RWPE2 (cell line): ENCODE measurements around the gene STAT5A.

Experiments used
- ATAC-seq: fragments of 200-7000 bp; cut with Tn5 transposase; 3 replicates; pipeline ENCODE4 v1.9.1; 2021; ENCODE audit warnings: low read depth
- DNase-seq: peaks from one replicate; pipeline ENCODE4 v3.0.0-alpha.2; 2020; ENCODE audit warnings: low spot score
- H3K27ac ChIP-seq: fragments of 450-650 bp; 2 replicates; pipeline ENCODE4 v1.5.1; 2017; ENCODE audit warnings: mild to moderate bottlenecking; ENCODE audit not compliant: poor library complexity, severe bottlenecking
- H3K27me3 ChIP-seq: fragments of 250-450 bp; sonication (Bioruptor Pico); 2 replicates; pipeline ENCODE4 v1.5.1; 2021; ENCODE audit warnings: mild to moderate bottlenecking, moderate library complexity; ENCODE audit not compliant: insufficient read depth, poor library complexity, severe bottlenecking
- H3K36me3 ChIP-seq: fragments of 250-450 bp; sonication (Bioruptor Pico); 2 replicates; pipeline ENCODE4 v1.5.1; 2020; ENCODE audit warnings: low read depth, mild to moderate bottlenecking, moderate library complexity
- H3K4me1 ChIP-seq: fragments of 250-450 bp; sonication (Bioruptor Pico); 2 replicates; pipeline ENCODE4 v1.5.1; 2021; ENCODE audit warnings: mild to moderate bottlenecking, moderate library complexity; ENCODE audit not compliant: insufficient read depth, poor library complexity, severe bottlenecking
- H3K4me3 ChIP-seq: fragments of 250-450 bp; sonication (Bioruptor Pico); 2 replicates; pipeline ENCODE4 v1.5.1; 2021; ENCODE audit warnings: mild to moderate bottlenecking, moderate library complexity; ENCODE audit not compliant: severe bottlenecking
- H3K9me3 ChIP-seq: fragments of 250-450 bp; sonication (Bioruptor Pico); 2 replicates; pipeline ENCODE4 v1.5.1; 2021; ENCODE audit warnings: mild to moderate bottlenecking, moderate library complexity; ENCODE audit not compliant: severe bottlenecking
- TF ChIP-seq, protein P1 (sequence below): fragments of 450-650 bp; IDR thresholded peaks from one replicate; pipeline ENCODE4 v1.5.1; 2017; ENCODE audit warnings: mild to moderate bottlenecking, moderate library complexity; ENCODE audit not compliant: poor library complexity, severe bottlenecking

Gene STAT5A

DNA sequence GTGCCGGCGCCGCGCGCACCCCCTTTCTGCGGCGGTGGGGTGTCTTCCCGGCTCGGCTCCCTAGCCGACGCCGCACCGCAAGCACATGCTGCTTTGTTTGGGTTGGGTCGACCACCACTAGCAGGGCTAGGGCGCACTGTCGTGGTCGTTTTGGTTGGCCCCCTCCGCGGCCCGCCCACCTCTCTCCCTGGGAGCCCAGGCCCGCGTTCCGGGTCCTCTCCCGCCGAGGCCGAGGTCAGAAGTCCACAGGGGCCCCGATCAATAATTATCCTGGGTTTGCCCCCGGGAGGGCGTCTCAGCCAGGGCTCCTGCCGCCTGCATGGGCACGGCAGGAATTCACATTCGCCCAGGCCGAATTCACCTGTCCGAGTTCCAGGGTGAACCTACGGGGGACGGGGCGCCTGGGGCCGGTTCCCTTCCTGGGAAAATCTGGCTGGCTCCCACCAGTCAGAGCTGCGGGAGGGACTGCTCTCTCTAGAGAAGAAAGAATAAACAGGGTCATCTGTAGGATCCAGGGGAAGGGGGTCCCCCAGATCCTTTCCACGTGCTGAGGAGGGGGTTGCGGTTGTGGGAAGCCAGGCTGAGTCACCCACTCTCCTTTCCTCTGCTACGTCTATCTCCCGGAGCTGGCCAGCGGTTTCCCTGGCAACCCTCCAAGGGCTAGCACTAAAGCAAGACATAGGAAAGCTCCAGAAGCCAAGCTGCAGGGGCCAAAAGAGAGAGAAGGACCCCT lies 11.5 kb upstream of the STAT5A start:
- Histone ChIP-seq H3K27me3 (no peaks in the 10 kb centered on the region), H3K9me3 (no peaks in the 10 kb centered on the region), H3K4me1 (peaks cover 14% of the 10 kb centered on the region), H3K4me3 (peak overlapping the region; percentile 99), H3K36me3 (no peaks in the 10 kb centered on the region), H3K27ac (peak overlapping the region; percentile 60)
- ATAC-seq (peak; percentile 69), DNase-seq (no peak)
- TF ChIP-seq, protein P1, sequence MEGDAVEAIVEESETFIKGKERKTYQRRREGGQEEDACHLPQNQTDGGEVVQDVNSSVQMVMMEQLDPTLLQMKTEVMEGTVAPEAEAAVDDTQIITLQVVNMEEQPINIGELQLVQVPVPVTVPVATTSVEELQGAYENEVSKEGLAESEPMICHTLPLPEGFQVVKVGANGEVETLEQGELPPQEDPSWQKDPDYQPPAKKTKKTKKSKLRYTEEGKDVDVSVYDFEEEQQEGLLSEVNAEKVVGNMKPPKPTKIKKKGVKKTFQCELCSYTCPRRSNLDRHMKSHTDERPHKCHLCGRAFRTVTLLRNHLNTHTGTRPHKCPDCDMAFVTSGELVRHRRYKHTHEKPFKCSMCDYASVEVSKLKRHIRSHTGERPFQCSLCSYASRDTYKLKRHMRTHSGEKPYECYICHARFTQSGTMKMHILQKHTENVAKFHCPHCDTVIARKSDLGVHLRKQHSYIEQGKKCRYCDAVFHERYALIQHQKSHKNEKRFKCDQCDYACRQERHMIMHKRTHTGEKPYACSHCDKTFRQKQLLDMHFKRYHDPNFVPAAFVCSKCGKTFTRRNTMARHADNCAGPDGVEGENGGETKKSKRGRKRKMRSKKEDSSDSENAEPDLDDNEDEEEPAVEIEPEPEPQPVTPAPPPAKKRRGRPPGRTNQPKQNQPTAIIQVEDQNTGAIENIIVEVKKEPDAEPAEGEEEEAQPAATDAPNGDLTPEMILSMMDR: no peak

DNA sequence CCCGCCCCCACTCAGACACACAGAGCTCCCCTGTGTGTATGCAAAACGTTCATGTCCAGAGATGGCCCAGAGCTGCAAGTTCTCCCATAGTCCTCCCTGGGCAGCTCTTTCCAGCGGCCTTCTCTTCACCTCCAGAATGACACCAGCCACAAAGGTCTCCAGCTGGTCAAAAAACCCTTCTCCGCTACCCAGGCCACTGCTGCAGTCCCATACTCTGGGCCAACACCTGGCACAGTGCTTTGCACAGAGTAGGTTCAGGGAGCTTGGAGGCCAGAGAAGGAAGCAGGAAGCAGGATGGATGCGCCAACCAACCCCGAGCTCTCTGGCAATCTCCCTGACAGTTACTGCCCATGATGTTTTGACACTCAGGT lies 11.0 kb upstream of the STAT5A start:
- ATAC-seq (no peak), DNase-seq (no peak)
- H3K27me3 ChIP-seq: no peaks in the 10 kb centered on the region
- no peak overlapping the region for H3K27ac ChIP-seq
- no peaks in the 10 kb centered on the region for H3K9me3 ChIP-seq
- no peak overlapping the region for H3K4me3 ChIP-seq
- peaks cover 14% of the 10 kb centered on the region for H3K4me1 ChIP-seq
- TF ChIP-seq, protein P1: no peak
- H3K36me3 ChIP-seq: no peaks in the 10 kb centered on the region

DNA sequence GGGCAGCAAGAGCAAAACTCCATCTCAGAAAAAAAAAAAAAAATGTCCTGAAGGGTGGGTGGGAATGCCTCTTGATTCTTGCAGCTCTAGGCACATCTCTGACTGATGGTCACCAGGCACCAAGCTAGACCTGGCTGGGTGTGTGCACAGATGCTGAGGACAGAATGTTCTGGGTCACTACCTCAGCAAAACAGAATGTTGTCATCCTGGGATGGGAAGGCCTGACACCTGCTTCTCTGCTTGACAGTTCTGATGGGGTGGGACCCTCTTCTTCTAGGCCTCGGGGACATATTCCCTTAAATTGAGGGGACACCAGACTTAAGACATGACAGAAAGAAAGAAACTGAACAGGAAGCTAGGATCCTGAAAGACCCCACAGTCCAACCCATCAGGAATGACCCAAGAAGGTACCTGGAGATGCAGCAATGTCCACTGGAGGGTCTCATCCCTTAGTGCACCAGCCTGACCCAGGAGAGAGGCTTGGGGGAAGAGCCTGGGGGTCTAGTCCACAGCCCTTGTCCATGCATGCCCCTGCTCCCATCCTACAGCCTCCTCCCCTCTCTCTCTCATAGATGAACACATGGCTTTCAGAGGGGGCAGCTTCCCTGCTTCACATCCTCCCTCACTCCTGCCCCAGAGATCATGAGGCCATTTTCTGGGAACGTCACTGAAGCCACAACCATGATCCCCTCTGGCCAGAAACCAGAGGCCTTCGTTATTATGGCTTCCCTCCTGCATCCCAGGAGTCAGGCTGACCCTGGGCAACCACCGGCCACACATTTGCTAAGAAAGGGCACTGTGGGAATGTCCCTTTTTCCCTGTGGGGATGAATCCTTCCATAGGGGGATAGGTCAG lies 8.3 kb upstream of the STAT5A start:
- Histone ChIP-seq H3K9me3 (no peaks in the 10 kb centered on the region), H3K27ac (no peak overlapping the region), H3K4me3 (no peak overlapping the region), H3K36me3 (no peaks in the 10 kb centered on the region), H3K27me3 (no peaks in the 10 kb centered on the region), H3K4me1 (peaks cover 7% of the 10 kb centered on the region)
- TF ChIP-seq, protein P1: no peak
- DNase-seq (no peak), ATAC-seq (no peak)

DNA sequence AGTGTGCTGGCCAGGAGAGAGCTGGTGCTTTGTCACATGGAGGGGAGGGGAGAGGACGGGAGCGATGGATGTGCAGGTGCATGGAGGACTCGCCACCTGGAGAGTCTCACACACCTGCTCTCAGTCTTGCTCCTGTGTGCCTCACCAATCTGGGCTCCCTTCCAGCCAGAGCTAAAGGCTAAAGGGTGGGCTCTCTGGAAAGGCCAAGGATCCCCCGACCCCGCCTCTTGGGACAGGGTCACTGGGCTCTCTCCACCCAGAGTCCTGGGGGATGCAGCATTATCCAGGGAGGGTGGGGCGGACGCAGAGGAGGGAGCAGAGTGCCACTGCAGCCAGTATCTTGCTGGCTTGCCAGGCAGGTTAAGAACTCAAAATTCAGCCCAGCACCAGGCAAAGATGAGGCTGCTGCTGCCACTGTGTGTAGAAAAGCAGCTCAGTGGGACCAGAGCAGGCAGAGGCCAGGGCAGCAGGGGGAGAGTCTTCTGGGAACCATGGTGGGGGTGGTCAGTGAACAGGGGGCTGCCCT lies 6.7 kb upstream of the STAT5A start:
- Histone ChIP-seq H3K27ac (no peak overlapping the region), H3K4me1 (peaks cover 6% of the 10 kb centered on the region), H3K27me3 (no peaks in the 10 kb centered on the region), H3K4me3 (no peak overlapping the region), H3K36me3 (no peaks in the 10 kb centered on the region), H3K9me3 (no peaks in the 10 kb centered on the region)
- TF ChIP-seq, protein P1: no peak
- DNase-seq (no peak), ATAC-seq (no peak)
